H1 (cell line): ENCODE results near the gene ZNF530. TPM values are rescaled to one million over a fixed set of nuclear protein-coding genes. Genes with fewer than 3 reads are reported as not detected.
A peak's percentile ranks its signal among the peaks of the same experiment; 100 is the strongest.

ENCODE experiments used
- CTCF ChIP-seq, 3 experiments: IDR thresholded peaks; 1 replicate in 2 of 3; 2 replicates in 1 of 3; pipeline versions ENCODE4 v1.5.1 to v1.6.1; 2011; ENCODE audit warnings: low read length in 3 of 3, mild to moderate bottlenecking in 3 of 3, inconsistent platforms in 2 of 3, low read depth in 1 of 3, moderate library complexity in 1 of 3; ENCODE audit not compliant: insufficient read depth in 1 of 3; ENCODE audit errors: control extremely low read depth in 1 of 3
- polyA plus RNA-seq, 7 experiments: library from polyadenylated mRNA; depleted of rRNA in 3 of 7; stranded (reverse) in 5 of 7; unstranded in 2 of 7; fragments of >200 nt in 5 of 7; fragments of 200-250 nt in 2 of 7; gene quantifications; 1 replicate in 5 of 7; 2 replicates in 1 of 7; 4 replicates in 1 of 7; pipeline versions ENCODE4 v1.2.1 to v1.2.3, GENCODE V29; 2011 to 2013; ENCODE audit warnings: missing spikeins in 2 of 7, mixed read lengths in 2 of 7
- total RNA-seq: library from RNA; stranded (reverse); fragmentation: NEBNext Ultra II Directional; extraction: Animal tissue kit (Norgen Biotek cat#: 25700); gene quantifications from 2 replicates; pipeline ENCODE4 v1.2.1, GENCODE V29; 2021

Gene ZNF530
- total and polyA plus RNA-seq, 2 of the 8 experiments (the other 6 are each of a cell fraction or from before 2014, with no cell fraction given) = 4.2 to 9.3 TPM

GRCh38 chr19:57552432-57552831 lies 47.3 kb upstream of the ZNF530 start (continued):
- peak in 2 of 3 experiments; percentile 15 to 25; a peak in 2 of 4 replicates for TF ChIP-seq CTCF (IDR thresholded peaks at IDR 0.05; ENCODE audit: control extremely low read depth in 1 of 3, insufficient read depth in 1 of 3, low read depth in 1 of 3, low read length in 3 of 3)
